ENCODE data around the gene RTN4RL2. TPM values are rescaled to one million over a fixed set of nuclear protein-coding genes. Genes with fewer than 3 reads are reported as not detected.

The RTN4RL2 gene
- polyA plus RNA-seq, 3 donors = 0.40 to 0.53 (median 0.44) TPM

DNA sequence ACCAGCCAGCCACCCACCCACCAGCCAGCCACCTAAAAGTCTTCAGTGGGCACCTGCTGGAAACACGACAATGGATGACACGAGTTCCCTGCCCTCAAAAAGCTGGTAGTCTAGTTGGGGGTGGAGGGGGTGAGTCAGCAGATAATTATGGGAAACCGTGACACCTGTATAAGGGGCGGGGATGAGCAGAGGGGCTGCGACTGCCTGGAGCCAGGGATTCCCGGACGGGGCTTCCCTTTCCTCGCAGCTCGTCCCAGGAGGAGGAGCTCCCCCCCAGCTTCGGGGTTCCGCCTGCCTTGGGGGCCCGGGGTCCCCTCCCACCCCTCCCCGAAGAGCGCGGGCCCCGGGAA lies 2.3 kb upstream of the RTN4RL2 start:
- peaks cover 0 to 28% (median 7%) of the 10 kb centered on the region in 7 donors for H3K9me3 Mint-ChIP-seq
- Histone ChIP-seq H2AFZ (ENCODE audit: insufficient read depth, low read depth, low read length, poor library complexity, severe bottlenecking) (peak overlapping the region; percentile 81), H4K20me1 (ENCODE audit: insufficient read depth, low read length) (no peaks in the 10 kb centered on the region), H3K9me3 (replicated peaks in 1 of 2; ENCODE audit: control insufficient read depth in 1 of 2, insufficient read depth in 1 of 2, low read length in 2 of 2) (peaks cover 0 to 4% of the 10 kb centered on the region in 2 donors), H3K4me2 (replicated peaks; ENCODE audit: extremely low read depth, low read length, poor library complexity, severe bottlenecking) (peak overlapping the region; percentile 93), H3K27me3 (ENCODE audit: control insufficient read depth in 2 of 2, insufficient read depth in 2 of 2, low read length in 2 of 2) (peaks cover 25 to 52% of the 10 kb centered on the region in 2 donors), H3K36me3 (replicated peaks in 1 of 2; ENCODE audit: control insufficient read depth in 1 of 2, insufficient read depth in 2 of 2, low read length in 2 of 2) (no peaks in the 10 kb centered on the region), H3K79me2 (ENCODE audit: insufficient read depth, low read length) (no peaks in the 10 kb centered on the region), H3K4me3 (replicated peaks in 1 of 3; ENCODE audit: low read depth in 2 of 3, low read length in 3 of 3) (peak overlapping the region in 1 of 3 experiments; percentile 81), H3K4me1 (ENCODE audit: control insufficient read depth in 1 of 2, insufficient read depth in 2 of 2, low read length in 2 of 2) (peaks cover 37 to 40% of the 10 kb centered on the region in 2 donors), H3K27ac (ENCODE audit: low read depth in 1 of 2, low read length in 2 of 2) (no peak overlapping the region), H3K9ac (ENCODE audit: insufficient read depth, low read length, poor library complexity, severe bottlenecking) (no peak overlapping the region)
- H3K27ac Mint-ChIP-seq = no peak overlapping the region
- H3K27me3 Mint-ChIP-seq (ENCODE audit: low read depth in 3 of 3) = peaks cover 39 to 57% (median 51%) of the 10 kb centered on the region in 3 donors
- peaks cover 0 to 16% of the 10 kb centered on the region in 2 donors for H3K36me3 Mint-ChIP-seq
- intact Hi-C loops (cut with micrococcal nuclease) = loop anchor here (5.0 to 10.0 kb wide), 2 partner anchors 69 to 187 kb away; partner anchors contain the start of gene YPEL4 (in 2 of the 2)
- TF ChIP-seq, protein P1, sequence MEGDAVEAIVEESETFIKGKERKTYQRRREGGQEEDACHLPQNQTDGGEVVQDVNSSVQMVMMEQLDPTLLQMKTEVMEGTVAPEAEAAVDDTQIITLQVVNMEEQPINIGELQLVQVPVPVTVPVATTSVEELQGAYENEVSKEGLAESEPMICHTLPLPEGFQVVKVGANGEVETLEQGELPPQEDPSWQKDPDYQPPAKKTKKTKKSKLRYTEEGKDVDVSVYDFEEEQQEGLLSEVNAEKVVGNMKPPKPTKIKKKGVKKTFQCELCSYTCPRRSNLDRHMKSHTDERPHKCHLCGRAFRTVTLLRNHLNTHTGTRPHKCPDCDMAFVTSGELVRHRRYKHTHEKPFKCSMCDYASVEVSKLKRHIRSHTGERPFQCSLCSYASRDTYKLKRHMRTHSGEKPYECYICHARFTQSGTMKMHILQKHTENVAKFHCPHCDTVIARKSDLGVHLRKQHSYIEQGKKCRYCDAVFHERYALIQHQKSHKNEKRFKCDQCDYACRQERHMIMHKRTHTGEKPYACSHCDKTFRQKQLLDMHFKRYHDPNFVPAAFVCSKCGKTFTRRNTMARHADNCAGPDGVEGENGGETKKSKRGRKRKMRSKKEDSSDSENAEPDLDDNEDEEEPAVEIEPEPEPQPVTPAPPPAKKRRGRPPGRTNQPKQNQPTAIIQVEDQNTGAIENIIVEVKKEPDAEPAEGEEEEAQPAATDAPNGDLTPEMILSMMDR (IDR thresholded peaks at IDR 0.05) = no peak
- WGBS (ENCODE audit: insufficient coverage) = 0% methylated on average over 9 of the region's 16 CpGs
- peaks cover 35% of the 10 kb centered on the region for H3K4me1 Mint-ChIP-seq
- H3K4me3 Mint-ChIP-seq = peak overlapping the region; percentile 48 to 83
- DNase-seq = peak in 1 of 3 donors; percentile 27

DNA sequence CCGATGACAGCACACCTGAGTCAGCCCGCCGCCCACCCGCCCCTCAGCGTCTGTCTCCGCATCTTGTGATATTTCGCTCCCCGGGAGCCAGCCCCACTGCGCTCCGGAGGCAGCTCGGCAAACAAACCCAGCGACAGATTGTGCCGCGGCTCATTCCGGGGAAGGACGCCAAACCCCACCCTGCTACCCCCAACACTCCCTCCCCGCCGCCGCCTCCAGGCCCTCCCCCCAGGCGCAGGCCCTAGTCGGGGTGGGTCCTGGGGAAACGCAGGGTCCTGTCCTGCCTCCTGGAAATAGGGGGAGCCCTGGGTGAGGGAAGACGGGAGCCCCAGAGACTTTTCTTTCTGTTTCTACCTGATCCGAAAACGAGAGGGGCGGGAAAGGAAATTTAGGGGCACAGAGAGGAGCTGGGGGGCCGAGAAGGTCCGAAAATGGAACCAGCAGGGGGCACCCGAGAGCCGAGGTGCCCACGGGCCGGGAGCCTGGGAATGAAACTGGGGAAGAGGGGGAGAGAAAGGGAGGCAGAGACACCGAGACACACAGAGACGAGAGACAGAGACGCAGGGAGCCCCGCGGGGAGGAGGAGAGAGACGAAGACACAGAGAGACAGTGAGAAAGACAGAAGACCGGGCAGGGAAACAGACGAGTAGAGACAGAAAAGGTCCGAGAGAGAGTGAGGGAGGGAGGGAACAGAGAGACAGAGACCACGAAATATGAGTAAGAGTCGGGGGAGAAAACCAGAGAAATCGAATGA lies 1.7 kb upstream of the RTN4RL2 start:
- Mint-ChIP-seq H3K9me3 (peaks cover 0 to 28% (median 7%) of the 10 kb centered on the region in 7 donors), H3K27ac (peak overlapping the region in 3 of 7 donors; percentile 30 to 74 (median 65)), H3K4me1 (peaks cover 35% of the 10 kb centered on the region), H3K4me3 (peak overlapping the region; percentile 84 to 99), H3K27me3 (ENCODE audit: low read depth in 3 of 3) (peaks cover 39 to 57% (median 55%) of the 10 kb centered on the region in 3 donors), H3K36me3 (peaks cover 0 to 19% of the 10 kb centered on the region in 2 donors)
- H3K27me3 ChIP-seq (ENCODE audit: control insufficient read depth in 2 of 2, insufficient read depth in 2 of 2, low read length in 2 of 2) = peaks cover 25 to 52% of the 10 kb centered on the region in 2 donors
- H3K27ac ChIP-seq (ENCODE audit: low read depth in 1 of 2, low read length in 2 of 2) = no peak overlapping the region
- peaks cover 0 to 4% of the 10 kb centered on the region in 2 donors for H3K9me3 ChIP-seq (replicated peaks in 1 of 2; ENCODE audit: control insufficient read depth in 1 of 2, insufficient read depth in 1 of 2, low read length in 2 of 2)
- intact Hi-C loops (cut with micrococcal nuclease) = loop anchor here (5.0 to 10.0 kb wide), 2 partner anchors 69 to 186 kb away; partner anchors contain the start of gene YPEL4 (in 2 of the 2)
- 0% methylated on average over 30 of the region's 44 CpGs for WGBS (ENCODE audit: insufficient coverage)
- TF ChIP-seq, protein P1 (IDR thresholded peaks at IDR 0.05) = peak; percentile 96
- H3K4me2 ChIP-seq (replicated peaks; ENCODE audit: extremely low read depth, low read length, poor library complexity, severe bottlenecking) = peak overlapping the region; percentile 93
- H2AFZ ChIP-seq (ENCODE audit: insufficient read depth, low read depth, low read length, poor library complexity, severe bottlenecking) = peak overlapping the region; percentile 81
- DNase-seq = peak in 2 of 3 donors; percentile 39 to 45
- H3K79me2 ChIP-seq (ENCODE audit: insufficient read depth, low read length) = no peaks in the 10 kb centered on the region
- H3K9ac ChIP-seq (ENCODE audit: insufficient read depth, low read length, poor library complexity, severe bottlenecking) = peak overlapping the region; percentile 27
- H4K20me1 ChIP-seq (ENCODE audit: insufficient read depth, low read length) = no peaks in the 10 kb centered on the region
- peak overlapping the region; percentile 12 to 81 (median 38) for H3K4me3 ChIP-seq (replicated peaks in 1 of 3; ENCODE audit: low read depth in 2 of 3, low read length in 3 of 3)
- H3K36me3 ChIP-seq (replicated peaks in 1 of 2; ENCODE audit: control insufficient read depth in 1 of 2, insufficient read depth in 2 of 2, low read length in 2 of 2) = no peaks in the 10 kb centered on the region
- H3K4me1 ChIP-seq (ENCODE audit: control insufficient read depth in 1 of 2, insufficient read depth in 2 of 2, low read length in 2 of 2) = peaks cover 37 to 40% of the 10 kb centered on the region in 2 donors

All from CD14-positive monocyte (primary cell).